ENCODE measurements around the gene NTM.
"Not testable (repeated sequence)": the region's sequence is repeated elsewhere in the genome, so short reads cannot be mapped to it uniquely, and the experiment has no call there.

NTM gene

GRCh38 chr11:131677828-131678470 is 307.5 kb downstream of the NTM start:
- no peak for DNase-seq

GRCh38 chr11:131678658-131679340 is 308.4 kb downstream of the NTM start:
- DNase-seq = no peak

- DNase-seq = not testable (repeated sequence)
Measured at GRCh38 chr11:131680448-131680847, 310.0 kb downstream of the NTM start.

- no peak for DNase-seq
Measured at GRCh38 chr11:131681920-131682319, 311.5 kb downstream of the NTM start.

GRCh38 chr11:131682373-131683015 is 312.1 kb downstream of the NTM start:
- no peak for DNase-seq

- no peak for DNase-seq
Measured at GRCh38 chr11:131683131-131683530, 312.7 kb downstream of the NTM start.

GRCh38 chr11:131683666-131684065 is 313.3 kb downstream of the NTM start:
- no peak for DNase-seq

GRCh38 chr11:131684111-131685060 is 314.0 kb downstream of the NTM start:
- DNase-seq = no peak

GRCh38 chr11:131685206-131685605 is 314.8 kb downstream of the NTM start:
- DNase-seq = no peak

- DNase-seq = no peak
Measured at GRCh38 chr11:131685906-131686305, 315.5 kb downstream of the NTM start.

GRCh38 chr11:131686836-131687235 is 316.4 kb downstream of the NTM start:
- no peak for DNase-seq

- no peak for DNase-seq
Measured at GRCh38 chr11:131687291-131688047, 317.1 kb downstream of the NTM start.

- DNase-seq = no peak
Measured at GRCh38 chr11:131688048-131688693, 317.8 kb downstream of the NTM start.

GRCh38 chr11:131689049-131689925 is 318.9 kb downstream of the NTM start:
- DNase-seq = no peak

- no peak for DNase-seq
Measured at GRCh38 chr11:131690362-131690761, 319.9 kb downstream of the NTM start.

GRCh38 chr11:131690776-131691175 is 320.4 kb downstream of the NTM start:
- no peak for DNase-seq

GRCh38 chr11:131691181-131692041 is 321.0 kb downstream of the NTM start:
- no peak for DNase-seq

GRCh38 chr11:131692151-131692550 is 321.7 kb downstream of the NTM start:
- no peak for DNase-seq

- no peak for DNase-seq
Measured at GRCh38 chr11:131692961-131693360, 322.5 kb downstream of the NTM start.

GRCh38 chr11:131693756-131694155 is 323.3 kb downstream of the NTM start:
- DNase-seq = no peak

Measured in activated effector memory CD4-positive, alpha-beta T cell treated with anti-CD3 and anti-CD28 coated beads, Interleukin-2, amount 50 U/mL, for 16 hours (primary cell).